Osteocyte (in vitro differentiated cells): ENCODE results near the gene PRPH2. TPM values are rescaled to one million over a fixed set of nuclear protein-coding genes. Genes with fewer than 3 reads are reported as not detected.

Source experiments
- DNase-seq: peaks from one replicate; pipeline ENCODE4 v3.0.0; 2021; ENCODE audit warnings: mixed read lengths; ENCODE audit not compliant: unreplicated experiment; ENCODE audit errors: extremely low spot score
- H3K27ac Mint-ChIP-seq: one replicate; pipeline ENCODE4 v1.8.0; 2021; ENCODE audit warnings: mild to moderate bottlenecking, mixed read lengths; ENCODE audit not compliant: unreplicated experiment
- H3K27me3 Mint-ChIP-seq: one replicate; pipeline ENCODE4 v1.8.0; 2021; ENCODE audit warnings: mixed read lengths; ENCODE audit not compliant: unreplicated experiment
- H3K36me3 Mint-ChIP-seq: one replicate; pipeline ENCODE4 v1.8.0; 2021; ENCODE audit warnings: mixed read lengths; ENCODE audit not compliant: unreplicated experiment
- H3K4me1 Mint-ChIP-seq: one replicate; pipeline ENCODE4 v1.8.0; 2021; ENCODE audit warnings: mixed read lengths; ENCODE audit not compliant: unreplicated experiment
- H3K4me3 Mint-ChIP-seq: one replicate; pipeline ENCODE4 v1.8.0; 2021; ENCODE audit warnings: mild to moderate bottlenecking, moderate library complexity, mixed read lengths; ENCODE audit not compliant: unreplicated experiment
- H3K9me3 Mint-ChIP-seq: one replicate; pipeline ENCODE4 v1.8.0; 2021; ENCODE audit warnings: mixed read lengths; ENCODE audit not compliant: unreplicated experiment
- CTCF ChIP-seq: fragments of 200-600 bp; sonication (generic); IDR thresholded peaks from 2 replicates; pipeline ENCODE4 v1.5.0; 2021; ENCODE audit warnings: antibody characterized with exemption, mild to moderate bottlenecking, moderate library complexity
- total RNA-seq: library from RNA; stranded (reverse); gene quantifications from 2 replicates; pipeline ENCODE4 v1.2.1, GENCODE V29; 2021

Gene PRPH2
- total RNA-seq, 1 donor from 2014 or later, result not detected

DNA sequence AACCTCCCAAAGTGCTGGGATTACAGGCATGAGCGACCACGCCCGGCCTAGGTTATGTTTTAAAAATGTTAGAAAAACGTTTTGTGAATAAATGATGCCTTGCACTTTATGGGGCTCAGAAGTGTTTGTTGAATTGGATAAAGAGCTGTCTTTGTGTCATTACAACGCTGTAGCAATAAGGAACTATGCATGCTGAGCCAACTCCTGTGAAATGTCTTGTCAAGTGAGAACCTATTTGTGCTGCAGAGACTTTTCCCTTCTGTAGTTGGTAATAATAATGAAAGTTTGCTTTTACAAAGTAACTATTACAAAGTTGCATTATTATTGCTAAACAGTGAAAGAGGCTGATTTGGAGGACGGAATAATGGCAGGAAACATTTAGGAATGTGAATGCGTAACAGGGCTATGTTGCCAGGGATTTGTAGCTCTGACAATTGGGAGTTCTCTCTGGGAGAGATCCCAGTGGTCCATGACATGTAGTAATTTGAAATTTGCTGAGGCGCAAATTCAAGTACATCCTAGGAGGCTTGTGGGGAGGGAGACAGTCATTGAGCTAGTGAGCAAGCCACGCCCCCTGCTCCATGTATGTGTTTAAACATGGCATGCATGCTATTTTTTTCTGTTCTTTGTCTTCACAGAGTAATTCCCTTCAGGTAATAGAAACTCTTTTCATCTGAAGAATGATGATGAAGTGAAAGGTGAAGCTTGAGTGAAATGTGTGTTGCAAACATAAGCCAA, 42.7 kb upstream of the PRPH2 start:
- DNase-seq, result no peak
- Mint-ChIP-seq H3K9me3 (no peaks in the 10 kb centered on the region), H3K4me1 (peaks cover 7% of the 10 kb centered on the region), H3K36me3 (peaks cover 4% of the 10 kb centered on the region), H3K27ac (no peak overlapping the region), H3K4me3 (no peak overlapping the region), H3K27me3 (no peaks in the 10 kb centered on the region)
- no peak for TF ChIP-seq CTCF

GRCh38 chr6:42762950-42763349, 40.6 kb upstream of the PRPH2 start:
- no peak overlapping the region for H3K27ac Mint-ChIP-seq
- no peak for DNase-seq

GRCh38 chr6:42762426-42762859, 40.0 kb upstream of the PRPH2 start:
- DNase-seq, result no peak
- Mint-ChIP-seq H3K4me3 (no peak overlapping the region), H3K9me3 (no peaks in the 10 kb centered on the region), H3K27ac (no peak overlapping the region), H3K27me3 (no peaks in the 10 kb centered on the region), H3K4me1 (peaks cover 7% of the 10 kb centered on the region), H3K36me3 (peaks cover 15% of the 10 kb centered on the region)
- no peak for TF ChIP-seq CTCF

More at GRCh38 chr6:42762950-42763349, 40.6 kb upstream of the PRPH2 start:
- Mint-ChIP-seq H3K4me3 (no peak overlapping the region), H3K27me3 (no peaks in the 10 kb centered on the region), H3K9me3 (no peaks in the 10 kb centered on the region), H3K4me1 (peaks cover 7% of the 10 kb centered on the region), H3K36me3 (peaks cover 13% of the 10 kb centered on the region)
- TF ChIP-seq CTCF, result no peak

DNA sequence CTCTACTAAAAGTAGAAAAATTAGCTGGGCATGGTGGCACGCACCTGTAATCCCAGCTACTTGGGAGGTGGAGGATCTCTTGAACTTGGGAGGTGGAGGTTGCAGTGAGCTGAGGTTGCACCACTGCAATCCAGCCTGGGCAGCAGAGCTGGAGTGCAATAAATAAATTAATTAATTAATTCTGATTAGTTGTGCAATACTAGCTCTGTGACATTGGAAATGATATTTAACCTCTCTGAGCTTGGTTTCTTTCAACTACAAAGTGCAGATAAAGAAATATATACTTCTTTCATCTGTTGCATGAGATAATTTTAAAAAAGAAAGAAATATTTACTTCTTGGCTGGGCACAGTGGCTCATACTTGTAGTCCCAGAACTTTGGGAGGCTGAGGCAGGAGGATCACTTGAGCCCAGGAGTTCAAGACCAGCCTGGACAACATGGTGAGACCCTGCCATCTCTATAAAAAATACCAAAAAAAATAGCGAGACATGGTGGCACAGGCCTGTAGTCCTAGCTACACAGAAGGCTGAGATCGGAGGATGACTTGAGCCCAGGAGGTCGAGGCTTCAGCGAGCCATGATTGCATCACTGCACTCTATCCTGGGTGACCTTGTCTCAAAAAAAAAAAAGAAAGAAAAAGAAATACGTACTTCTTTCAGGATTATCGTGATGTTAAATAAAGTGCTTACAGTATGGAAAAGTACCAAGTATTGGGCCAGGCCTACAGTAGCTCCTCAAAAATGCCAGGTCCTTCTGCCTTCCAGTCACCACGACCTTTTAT, 39.1 kb upstream of the PRPH2 start:
- Mint-ChIP-seq H3K4me3 (no peak overlapping the region), H3K36me3 (peaks cover 15% of the 10 kb centered on the region), H3K4me1 (peaks cover 6% of the 10 kb centered on the region), H3K27ac (no peak overlapping the region), H3K9me3 (no peaks in the 10 kb centered on the region), H3K27me3 (no peaks in the 10 kb centered on the region)
- no peak for TF ChIP-seq CTCF
- DNase-seq, result no peak

DNA sequence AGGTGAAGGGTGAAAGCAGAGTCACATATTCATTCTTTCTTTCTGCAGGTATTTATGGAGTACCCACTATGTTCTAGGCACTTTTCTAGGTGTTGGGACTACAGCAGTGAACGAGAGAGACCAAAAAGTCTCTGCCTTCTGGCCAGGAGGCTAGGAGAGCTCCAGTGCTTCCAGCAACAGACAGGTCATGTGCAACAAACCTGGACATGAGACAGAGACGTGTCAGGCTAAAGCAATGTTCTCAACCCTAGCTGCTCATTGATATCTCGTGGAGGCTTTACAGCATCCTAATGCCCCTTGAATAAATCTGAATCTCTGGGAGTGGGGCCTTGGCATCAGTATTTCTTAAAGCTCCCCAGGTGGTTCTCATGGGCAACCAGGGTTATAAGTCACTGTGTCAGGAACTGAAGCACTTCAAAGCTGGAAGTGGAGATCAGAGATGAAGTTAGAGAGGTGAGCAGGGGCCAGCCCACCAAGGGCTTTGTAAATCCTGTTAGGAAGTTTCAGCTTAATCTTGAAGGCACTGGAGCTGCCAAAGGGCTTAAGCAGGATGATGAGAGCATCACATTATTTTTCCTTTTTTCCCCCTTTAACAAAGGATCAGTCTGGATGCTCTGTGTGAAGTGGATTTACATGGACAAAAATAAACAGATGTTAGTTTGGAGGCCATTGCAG, 36.5 kb upstream of the PRPH2 start:
- TF ChIP-seq CTCF, result no peak
- Mint-ChIP-seq H3K36me3 (peaks cover 17% of the 10 kb centered on the region), H3K9me3 (no peaks in the 10 kb centered on the region), H3K27me3 (no peaks in the 10 kb centered on the region), H3K4me1 (no peaks in the 10 kb centered on the region), H3K4me3 (no peak overlapping the region), H3K27ac (no peak overlapping the region)
- DNase-seq, result no peak
